GM23338 (cell line): ENCODE results near the gene SETD1A.

Experiments used
- EZH2phosphoT487 ChIP-seq: fragments of 200-600 bp; sonication (generic); IDR thresholded peaks from one replicate; pipeline ENCODE4 v1.8.1; 2018; ENCODE audit warnings: antibody characterized with exemption; ENCODE audit not compliant: unreplicated experiment
- TF ChIP-seq, protein P1 (sequence below), 2 experiments: fragments of 200-600 bp in 1 of 2; sonication (generic) in 1 of 2; conservative IDR thresholded peaks; 2 replicates each; pipeline versions ENCODE4 v1.5.1 to v1.6.1; 2016 to 2017; ENCODE audit warnings: antibody characterized with exemption in 2 of 2, low read depth in 2 of 2, mild to moderate bottlenecking in 2 of 2, moderate library complexity in 1 of 2
- TF ChIP-seq, protein P2 (sequence below): IDR thresholded peaks from one replicate; pipeline ENCODE4 v1.6.1; 2018; ENCODE audit warnings: antibody characterized with exemption; ENCODE audit not compliant: unreplicated experiment

DNA sequence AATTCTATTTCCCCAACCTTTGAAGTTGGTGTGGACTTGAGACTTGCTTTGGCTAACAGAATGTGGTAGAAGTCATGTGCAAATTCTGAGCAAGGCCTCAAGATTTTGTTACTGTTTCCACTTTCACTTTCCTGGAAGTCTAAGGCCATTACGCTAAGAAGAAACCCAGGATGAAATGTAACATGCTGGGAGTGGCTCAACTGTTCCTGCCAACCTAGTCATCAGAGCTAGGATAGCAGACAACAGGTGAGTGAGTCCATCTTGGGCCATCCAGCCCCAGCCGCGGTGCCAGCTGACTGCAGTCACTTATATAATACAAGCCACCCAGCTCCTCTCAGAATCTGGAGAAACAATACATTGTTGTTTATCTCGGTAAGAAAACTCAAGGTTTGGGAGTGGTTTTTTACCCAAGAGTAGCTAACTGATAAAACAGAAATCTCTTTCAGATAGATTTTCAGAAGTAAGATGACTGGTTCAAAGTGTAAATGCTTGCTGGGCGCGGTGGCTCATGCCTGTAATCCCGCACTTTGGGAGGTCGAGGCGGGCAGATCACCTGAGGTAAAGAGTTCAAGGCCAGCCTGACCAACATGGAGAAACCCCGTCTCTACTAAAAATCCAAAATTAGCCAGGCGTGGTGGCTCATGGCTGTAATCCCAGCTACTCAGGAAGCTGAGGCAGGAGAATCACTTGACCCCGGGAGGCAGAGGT lies 65.1 kb downstream of the SETD1A start:
- TF ChIP-seq, protein P1, sequence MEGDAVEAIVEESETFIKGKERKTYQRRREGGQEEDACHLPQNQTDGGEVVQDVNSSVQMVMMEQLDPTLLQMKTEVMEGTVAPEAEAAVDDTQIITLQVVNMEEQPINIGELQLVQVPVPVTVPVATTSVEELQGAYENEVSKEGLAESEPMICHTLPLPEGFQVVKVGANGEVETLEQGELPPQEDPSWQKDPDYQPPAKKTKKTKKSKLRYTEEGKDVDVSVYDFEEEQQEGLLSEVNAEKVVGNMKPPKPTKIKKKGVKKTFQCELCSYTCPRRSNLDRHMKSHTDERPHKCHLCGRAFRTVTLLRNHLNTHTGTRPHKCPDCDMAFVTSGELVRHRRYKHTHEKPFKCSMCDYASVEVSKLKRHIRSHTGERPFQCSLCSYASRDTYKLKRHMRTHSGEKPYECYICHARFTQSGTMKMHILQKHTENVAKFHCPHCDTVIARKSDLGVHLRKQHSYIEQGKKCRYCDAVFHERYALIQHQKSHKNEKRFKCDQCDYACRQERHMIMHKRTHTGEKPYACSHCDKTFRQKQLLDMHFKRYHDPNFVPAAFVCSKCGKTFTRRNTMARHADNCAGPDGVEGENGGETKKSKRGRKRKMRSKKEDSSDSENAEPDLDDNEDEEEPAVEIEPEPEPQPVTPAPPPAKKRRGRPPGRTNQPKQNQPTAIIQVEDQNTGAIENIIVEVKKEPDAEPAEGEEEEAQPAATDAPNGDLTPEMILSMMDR (conservative IDR thresholded peaks at IDR 0.05; ENCODE audit: low read depth in 2 of 2): no peak
- TF ChIP-seq EZH2phosphoT487: no peak
- TF ChIP-seq, protein P2, sequence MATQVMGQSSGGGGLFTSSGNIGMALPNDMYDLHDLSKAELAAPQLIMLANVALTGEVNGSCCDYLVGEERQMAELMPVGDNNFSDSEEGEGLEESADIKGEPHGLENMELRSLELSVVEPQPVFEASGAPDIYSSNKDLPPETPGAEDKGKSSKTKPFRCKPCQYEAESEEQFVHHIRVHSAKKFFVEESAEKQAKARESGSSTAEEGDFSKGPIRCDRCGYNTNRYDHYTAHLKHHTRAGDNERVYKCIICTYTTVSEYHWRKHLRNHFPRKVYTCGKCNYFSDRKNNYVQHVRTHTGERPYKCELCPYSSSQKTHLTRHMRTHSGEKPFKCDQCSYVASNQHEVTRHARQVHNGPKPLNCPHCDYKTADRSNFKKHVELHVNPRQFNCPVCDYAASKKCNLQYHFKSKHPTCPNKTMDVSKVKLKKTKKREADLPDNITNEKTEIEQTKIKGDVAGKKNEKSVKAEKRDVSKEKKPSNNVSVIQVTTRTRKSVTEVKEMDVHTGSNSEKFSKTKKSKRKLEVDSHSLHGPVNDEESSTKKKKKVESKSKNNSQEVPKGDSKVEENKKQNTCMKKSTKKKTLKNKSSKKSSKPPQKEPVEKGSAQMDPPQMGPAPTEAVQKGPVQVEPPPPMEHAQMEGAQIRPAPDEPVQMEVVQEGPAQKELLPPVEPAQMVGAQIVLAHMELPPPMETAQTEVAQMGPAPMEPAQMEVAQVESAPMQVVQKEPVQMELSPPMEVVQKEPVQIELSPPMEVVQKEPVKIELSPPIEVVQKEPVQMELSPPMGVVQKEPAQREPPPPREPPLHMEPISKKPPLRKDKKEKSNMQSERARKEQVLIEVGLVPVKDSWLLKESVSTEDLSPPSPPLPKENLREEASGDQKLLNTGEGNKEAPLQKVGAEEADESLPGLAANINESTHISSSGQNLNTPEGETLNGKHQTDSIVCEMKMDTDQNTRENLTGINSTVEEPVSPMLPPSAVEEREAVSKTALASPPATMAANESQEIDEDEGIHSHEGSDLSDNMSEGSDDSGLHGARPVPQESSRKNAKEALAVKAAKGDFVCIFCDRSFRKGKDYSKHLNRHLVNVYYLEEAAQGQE: no peak
